Retina (tissue), 1 donor: ENCODE data around the gene RAF1.

Experiments used
- DNase-seq: peaks from one replicate; pipeline ENCODE4 v3.0.0-alpha.2; 2016

The RAF1 gene

GRCh38 chr3:12588039-12589009, 75.6 kb downstream of the RAF1 start:
- no peak for DNase-seq

GRCh38 chr3:12586403-12586802, 77.5 kb downstream of the RAF1 start:
- DNase-seq: no peak

DNA sequence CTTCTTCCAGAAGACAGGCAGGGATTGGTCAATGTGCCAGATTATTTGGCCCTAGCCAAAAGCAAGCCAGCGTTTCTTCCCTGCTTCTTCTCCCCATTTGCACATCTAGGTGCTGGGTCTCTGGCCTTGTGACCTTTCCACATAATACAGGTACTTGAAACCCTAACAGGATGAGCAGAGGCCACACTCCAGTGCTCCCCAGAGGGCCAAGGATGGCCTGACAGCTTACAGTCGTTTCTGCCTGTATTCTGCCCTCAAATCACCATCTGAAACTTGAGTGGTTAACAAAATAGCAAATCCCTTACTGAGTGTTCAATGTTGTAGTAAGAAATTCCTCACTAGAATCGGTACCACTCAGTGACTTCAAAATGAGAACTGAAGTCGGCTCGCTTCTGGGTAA, 77.9 kb downstream of the RAF1 start:
- no peak for DNase-seq

DNA sequence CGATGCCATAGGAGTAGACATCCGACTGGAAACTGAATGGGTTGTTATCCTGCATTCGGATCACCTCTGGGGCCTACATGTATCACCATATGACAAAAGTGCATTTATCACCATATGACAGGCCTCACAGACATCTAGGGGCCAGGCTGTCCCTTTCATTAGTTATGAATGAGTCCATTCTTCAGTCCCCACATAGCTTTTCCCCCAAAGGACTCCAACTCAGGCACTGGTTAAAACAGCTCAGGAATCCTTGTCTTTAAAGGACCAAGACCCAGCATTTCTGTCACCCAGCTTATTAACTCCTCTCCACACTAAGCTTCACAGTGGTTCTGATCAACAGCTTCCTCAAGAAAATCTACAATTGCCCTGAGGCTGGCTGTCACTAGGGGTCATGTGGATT, 78.7 kb downstream of the RAF1 start:
- no peak for DNase-seq

- no peak for DNase-seq
These were observed 79.8 kb downstream of the RAF1 start for GRCh38 chr3:12584083-12584482.

- no peak for DNase-seq
These were observed 80.6 kb downstream of the RAF1 start for GRCh38 chr3:12583280-12583679.

GRCh38 chr3:12582730-12583129, 81.2 kb downstream of the RAF1 start:
- DNase-seq: no peak

GRCh38 chr3:12579905-12580304, 84.0 kb downstream of the RAF1 start:
- DNase-seq: no peak

- DNase-seq: no peak
These were observed 84.5 kb downstream of the RAF1 start for GRCh38 chr3:12579456-12579855.

DNA sequence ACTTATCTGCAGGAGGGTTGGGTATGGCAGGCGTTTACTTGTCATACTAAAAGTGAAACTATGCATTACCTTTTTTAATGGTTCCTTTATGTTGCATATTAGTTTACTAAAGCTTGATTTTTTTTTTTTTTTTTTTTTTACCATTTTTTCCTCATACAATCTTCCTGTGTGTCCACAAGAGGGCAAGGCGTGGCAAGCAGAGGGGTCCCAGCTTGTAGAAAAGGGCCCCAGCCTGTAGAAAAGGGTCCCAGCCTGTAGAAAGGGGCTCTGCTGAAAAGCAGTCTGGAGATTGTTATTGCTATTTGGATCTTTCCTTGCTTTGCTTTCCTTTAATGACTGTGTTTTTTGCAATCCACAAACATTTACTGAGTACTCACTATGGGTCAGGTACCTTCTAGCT, 85.2 kb downstream of the RAF1 start:
- no peak for DNase-seq

DNA sequence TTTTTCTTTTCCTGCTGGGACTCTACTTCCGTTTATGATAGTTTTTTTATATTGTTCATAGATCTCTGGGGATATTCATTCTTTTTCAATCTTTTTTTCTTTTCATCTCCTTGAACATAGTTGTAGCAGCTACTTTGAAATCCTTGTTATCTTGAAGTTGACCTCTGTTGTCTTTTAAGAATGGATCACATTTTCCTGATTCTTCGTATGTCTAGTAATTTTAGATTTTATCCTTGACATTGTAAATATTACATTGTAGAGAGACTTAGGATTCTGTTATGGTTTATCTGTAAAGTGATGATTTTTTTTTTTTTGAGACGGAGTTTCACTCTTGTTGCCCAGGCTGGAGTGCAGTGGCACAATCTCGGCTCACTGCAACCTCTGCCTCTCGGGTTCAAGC, 86.5 kb downstream of the RAF1 start:
- no peak for DNase-seq

DNA sequence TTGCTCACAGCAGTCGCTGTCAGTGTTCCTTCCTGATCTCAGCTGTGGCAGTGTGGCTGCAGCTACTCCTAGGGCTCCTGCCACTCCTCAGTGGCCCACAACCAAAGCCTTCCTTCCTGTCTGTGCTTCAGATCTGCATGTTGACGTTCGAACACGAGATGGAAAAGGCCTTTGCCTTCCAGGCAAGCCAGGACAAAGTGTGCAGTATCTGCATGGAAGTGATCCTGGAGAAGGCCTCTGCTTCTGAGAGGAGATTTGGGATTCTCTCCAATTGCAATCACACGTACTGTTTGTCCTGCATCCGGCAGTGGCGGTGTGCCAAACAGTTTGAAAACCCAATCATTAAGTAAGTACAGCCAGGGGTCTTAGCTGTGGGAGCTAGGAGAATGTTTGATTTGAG, 89.3 kb downstream of the RAF1 start:
- no peak for DNase-seq

DNA sequence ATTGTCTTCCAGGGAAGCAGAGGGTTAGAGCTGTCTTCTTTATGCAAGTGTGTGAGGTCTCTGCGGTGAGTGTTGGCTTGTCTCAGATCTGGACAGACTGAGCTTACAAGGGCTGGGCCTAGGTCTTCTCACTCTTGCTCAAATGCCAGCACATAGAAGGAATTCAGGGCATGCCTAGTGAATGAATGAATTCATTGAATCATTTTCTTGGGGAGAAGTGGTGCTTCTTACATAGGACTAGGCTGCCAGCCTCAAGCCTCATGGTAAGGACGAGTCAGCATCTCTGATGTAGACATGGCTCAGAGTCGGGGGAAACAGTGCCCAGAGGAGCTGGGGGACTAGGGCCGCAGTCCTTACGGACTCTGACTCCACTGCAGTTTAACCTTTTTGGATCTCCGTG, 89.8 kb downstream of the RAF1 start:
- no peak for DNase-seq

GRCh38 chr3:12571986-12572385, 91.9 kb downstream of the RAF1 start:
- DNase-seq: no peak

GRCh38 chr3:12569836-12570235, 94.1 kb downstream of the RAF1 start:
- no peak for DNase-seq

GRCh38 chr3:12568747-12569146, 95.2 kb downstream of the RAF1 start:
- no peak for DNase-seq

GRCh38 chr3:12566976-12567375, 96.9 kb downstream of the RAF1 start:
- no peak for DNase-seq

DNA sequence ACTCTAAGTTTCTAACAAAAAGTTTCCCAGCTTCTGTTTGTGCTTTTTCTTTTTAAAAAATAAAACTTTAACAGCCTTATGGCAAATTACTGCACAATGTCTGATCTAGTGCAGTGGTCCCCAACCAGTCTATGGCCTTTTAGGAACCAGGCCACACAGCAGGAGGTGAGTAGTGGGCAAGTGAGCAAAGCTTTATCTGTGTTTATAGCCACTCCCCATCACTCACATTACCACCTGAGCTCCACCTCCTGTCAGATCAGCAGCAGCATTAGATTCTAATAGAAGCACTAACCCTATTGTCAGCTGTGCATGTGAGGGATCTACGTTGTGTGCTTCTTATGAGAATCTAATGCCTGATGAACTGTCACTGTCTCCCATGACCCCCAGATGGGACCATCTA, 101.5 kb downstream of the RAF1 start:
- no peak for DNase-seq

DNA sequence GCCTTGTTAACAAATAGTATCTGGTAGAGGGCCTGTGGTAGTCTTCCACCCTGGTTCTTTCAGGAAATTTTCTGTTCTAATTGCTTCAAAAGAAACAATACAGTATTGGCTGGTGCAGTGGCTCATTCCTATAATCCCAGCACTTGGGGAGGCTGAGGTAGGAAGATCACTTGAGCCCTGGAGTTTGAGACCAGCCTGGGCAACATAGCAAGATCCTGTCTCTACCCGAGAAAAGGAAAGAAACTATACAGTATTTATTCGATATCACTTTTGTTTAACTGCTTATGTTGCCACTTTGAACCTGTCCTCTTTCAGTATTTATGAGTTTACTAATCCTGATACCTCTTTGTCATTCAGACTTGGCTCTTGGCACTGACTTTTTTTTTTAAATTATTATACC, 102.5 kb downstream of the RAF1 start:
- no peak for DNase-seq

- no peak for DNase-seq
These were observed 103.3 kb downstream of the RAF1 start for GRCh38 chr3:12560505-12561190.

DNA sequence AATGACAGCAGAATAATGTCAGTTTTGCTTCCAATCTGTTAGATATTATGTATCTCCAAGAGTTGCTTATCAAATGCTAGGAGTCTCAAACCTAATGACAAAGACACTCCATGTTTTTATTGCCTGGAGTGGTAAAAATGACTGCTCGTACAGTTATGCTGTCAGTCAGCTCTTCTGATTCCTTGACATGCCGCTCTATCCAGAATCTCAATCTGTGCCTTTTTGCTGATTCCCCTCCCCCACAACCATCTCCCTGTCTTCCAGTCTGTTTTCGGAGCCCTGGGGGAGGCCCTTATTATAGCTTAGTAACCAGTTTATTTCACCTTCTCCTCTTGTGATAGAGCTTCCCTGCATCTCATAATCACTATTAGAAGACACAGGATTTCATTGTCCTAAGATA, 104.4 kb downstream of the RAF1 start:
- DNase-seq: no peak

- DNase-seq: no peak
These were observed 105.2 kb downstream of the RAF1 start for GRCh38 chr3:12558706-12559105.

- no peak for DNase-seq
These were observed 106.3 kb downstream of the RAF1 start for GRCh38 chr3:12557473-12558100.
